Gastrocnemius medialis (tissue), 4 donors: Measurements from ENCODE around the gene OPCML. TPM values are rescaled to one million over a fixed set of nuclear protein-coding genes. Genes with fewer than 3 reads are reported as not detected.

Source experiments
- ATAC-seq, 2 donors: fragments of 150-250 bp; one replicate each; pipeline ENCODE4 v1.9.1; 2016
- DNase-seq, 2 donors: peaks; one replicate each; pipeline ENCODE4 v3.0.0-alpha.2; 2019
- H3K27ac ChIP-seq, 4 donors: fragments of 200-600 bp; sonication (generic); 1 replicate in 1 of 4; 2 replicates in 3 of 4; pipeline ENCODE4 v1.5.1; 2016 to 2018; ENCODE audit warnings: mild to moderate bottlenecking in 2 of 4, moderate library complexity in 1 of 4
- H3K27me3 ChIP-seq, 3 donors: fragments of 200-600 bp; sonication (generic) in 2 of 3; 1 replicate in 1 of 3; 2 replicates in 2 of 3; pipeline versions ENCODE4 v1.5.1 to v1.6.0; 2016 to 2019; ENCODE audit warnings: mild to moderate bottlenecking in 1 of 3, moderate library complexity in 1 of 3
- H3K36me3 ChIP-seq, 2 donors: fragments of 200-600 bp; sonication (generic) in 1 of 2; one replicate each; pipeline ENCODE4 v1.5.1; 2017 to 2018
- H3K4me1 ChIP-seq, 2 donors: fragments of 200-600 bp; sonication (generic) in 1 of 2; one replicate each; pipeline ENCODE4 v1.5.1; 2016 to 2017; ENCODE audit warnings: mild to moderate bottlenecking in 2 of 2
- H3K4me3 ChIP-seq, 4 donors: fragments of 200-600 bp; sonication (generic) in 3 of 4; 1 replicate in 1 of 4; 2 replicates in 3 of 4; pipeline ENCODE4 v1.5.1; 2016 to 2019; ENCODE audit warnings: mild to moderate bottlenecking in 2 of 4
- H3K9me3 ChIP-seq, 3 donors: fragments of 200-600 bp; sonication (generic) in 2 of 3; 1 replicate in 1 of 3; 2 replicates in 2 of 3; pipeline ENCODE4 v1.5.1; 2016 to 2019
- CTCF ChIP-seq, 5 experiments: fragments of 450-650 bp in 3 of 5; fragments of 200-600 bp in 2 of 5; sonication (generic) in 2 of 5; IDR thresholded peaks in 4 of 5; conservative IDR thresholded peaks in 1 of 5; 1 replicate in 4 of 5; 2 replicates in 1 of 5; pipeline ENCODE4 v1.5.1; 2016 to 2019; ENCODE audit warnings: antibody characterized with exemption in 5 of 5, mild to moderate bottlenecking in 3 of 5, moderate library complexity in 3 of 5
- POLR2A ChIP-seq, 2 donors: fragments of 450-650 bp; IDR thresholded peaks; one replicate each; pipeline ENCODE4 v1.6.1; 2017; ENCODE audit warnings: antibody characterized with exemption in 2 of 2, mild to moderate bottlenecking in 2 of 2, moderate library complexity in 2 of 2
- in situ Hi-C, 4 donors: fragments of 200-750 bp; cut with MboI; loops; one replicate each; pipeline versions ENCODE4 v1.15.0 to v1.8.0; 2017; ENCODE audit warnings: low sequenced_read_pairs in 4 of 4
- intact Hi-C: fragments of 100-400 bp; cut with DNase I; formaldehyde crosslinking; loops from one replicate; pipeline ENCODE4 v1.15.1; 2023; ENCODE audit warnings: low total_unique reads
- total RNA-seq, 4 donors: library from RNA; depleted of rRNA; stranded (reverse); fragments of >200 nt; gene quantifications; one replicate each; pipeline versions ENCODE4 v1.1.0 to v1.2.3, GENCODE V29; 2016

The OPCML gene
- total RNA-seq, 4 donors from 2014 or later: not detected

- Histone ChIP-seq H3K27me3 (no peaks in the 10 kb centered on the region), H3K4me3 (no peak overlapping the region), H3K4me1 (no peaks in the 10 kb centered on the region), H3K9me3 (no peaks in the 10 kb centered on the region), H3K27ac (no peak overlapping the region), H3K36me3 (no peaks in the 10 kb centered on the region)
- DNase-seq (no peak), ATAC-seq (no peak)
- no peak for TF ChIP-seq CTCF (IDR thresholded peaks at IDR 0.05 in 4 of 5, conservative IDR thresholded peaks at IDR 0.05 in 1 of 5)
- no peak for TF ChIP-seq POLR2A (IDR thresholded peaks at IDR 0.05)
- intact Hi-C loops: no loop called here
- in situ Hi-C loops: no loop called here
Observed at GRCh38 chr11:132772703-132773545, 759.4 kb downstream of the OPCML start.

GRCh38 chr11:132771746-132772145, 760.6 kb downstream of the OPCML start:
- intact Hi-C loops (no loop called here), in situ Hi-C loops (no loop called here)
- H3K36me3 ChIP-seq: no peaks in the 10 kb centered on the region
- TF ChIP-seq CTCF (IDR thresholded peaks at IDR 0.05 in 4 of 5, conservative IDR thresholded peaks at IDR 0.05 in 1 of 5) (no peak), POLR2A (IDR thresholded peaks at IDR 0.05) (no peak)
- no peaks in the 10 kb centered on the region for H3K9me3 ChIP-seq
- H3K27me3 ChIP-seq: no peaks in the 10 kb centered on the region
- ATAC-seq (no peak), DNase-seq (no peak)
- H3K4me3 ChIP-seq: no peak overlapping the region
- H3K27ac ChIP-seq: no peak overlapping the region
- H3K4me1 ChIP-seq: no peaks in the 10 kb centered on the region

GRCh38 chr11:132770829-132771530, 761.3 kb downstream of the OPCML start:
- intact Hi-C loops: no loop called here

GRCh38 chr11:132763503-132763902, 768.8 kb downstream of the OPCML start:
- no peaks in the 10 kb centered on the region for H3K27me3 ChIP-seq
- TF ChIP-seq POLR2A (IDR thresholded peaks at IDR 0.05): no peak
- no peak for TF ChIP-seq CTCF (IDR thresholded peaks at IDR 0.05 in 4 of 5, conservative IDR thresholded peaks at IDR 0.05 in 1 of 5)
- H3K4me1 ChIP-seq: no peaks in the 10 kb centered on the region
- no peak overlapping the region for H3K4me3 ChIP-seq
- no peak overlapping the region for H3K27ac ChIP-seq
- DNase-seq (no peak), ATAC-seq (no peak)
- in situ Hi-C loops (no loop called here), intact Hi-C loops (no loop called here)
- no peaks in the 10 kb centered on the region for H3K9me3 ChIP-seq
- no peaks in the 10 kb centered on the region for H3K36me3 ChIP-seq

More at GRCh38 chr11:132770829-132771530, 761.3 kb downstream of the OPCML start:
- ATAC-seq (no peak), DNase-seq (no peak)
- H3K4me3 ChIP-seq: no peak overlapping the region
- no peaks in the 10 kb centered on the region for H3K27me3 ChIP-seq
- no peak for TF ChIP-seq CTCF (IDR thresholded peaks at IDR 0.05 in 4 of 5, conservative IDR thresholded peaks at IDR 0.05 in 1 of 5)
- TF ChIP-seq POLR2A (IDR thresholded peaks at IDR 0.05): no peak
- no peaks in the 10 kb centered on the region for H3K36me3 ChIP-seq
- in situ Hi-C loops: no loop called here
- H3K9me3 ChIP-seq: no peaks in the 10 kb centered on the region
- no peaks in the 10 kb centered on the region for H3K4me1 ChIP-seq
- H3K27ac ChIP-seq: no peak overlapping the region
